ENCODE data around the gene PTX3. TPM values are rescaled to one million over a fixed set of nuclear protein-coding genes. Genes with fewer than 3 reads are reported as not detected.

PTX3 gene
- total RNA-seq, 1 donor from 2014 or later, result 1.4 TPM

DNA sequence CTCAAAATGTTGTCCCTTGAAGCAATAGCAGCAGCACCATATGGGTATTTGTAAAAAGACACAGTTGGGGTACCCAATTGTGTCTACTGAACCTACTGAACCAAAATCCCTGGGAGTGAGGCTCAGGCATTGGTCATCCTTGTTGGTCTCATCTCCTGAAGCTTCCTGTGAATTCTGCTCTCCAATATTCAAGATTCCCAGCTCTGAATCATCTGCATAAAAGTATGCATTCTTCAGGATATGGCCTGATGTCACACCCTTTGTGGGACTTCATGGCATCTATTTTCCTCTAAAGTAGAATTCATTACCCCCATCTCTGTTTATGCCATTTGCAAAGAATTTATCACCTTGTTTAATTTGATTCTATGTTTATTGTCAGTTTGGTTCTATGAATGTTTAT is 13.3 kb upstream of the PTX3 start:
- DNase-seq (ENCODE audit: low spot score), result no peak

GRCh38 chr3:157427901-157428300 is 8.7 kb upstream of the PTX3 start:
- no peak for DNase-seq (ENCODE audit: low spot score)

- DNase-seq (ENCODE audit: low spot score), result no peak
These were observed 7.8 kb upstream of the PTX3 start for GRCh38 chr3:157428853-157429252.

DNA sequence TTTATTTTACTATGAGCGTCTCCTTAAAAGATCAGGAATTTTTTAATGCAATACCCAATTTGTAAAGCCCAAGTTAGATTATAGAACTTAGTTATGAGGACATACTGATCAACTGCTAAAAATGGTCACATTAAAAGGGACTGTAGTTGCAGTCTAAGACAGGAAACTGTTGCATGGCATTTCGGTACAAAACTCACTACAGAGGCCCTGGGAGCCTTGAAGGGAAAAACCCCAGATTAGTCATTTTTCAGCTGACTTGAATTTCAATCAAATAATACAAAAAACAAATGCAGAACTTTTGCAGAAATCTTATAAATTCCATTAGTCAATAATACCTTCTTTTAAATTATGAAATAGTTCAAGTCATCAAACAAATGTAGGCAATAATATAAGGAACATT is 6.9 kb upstream of the PTX3 start:
- no peak for DNase-seq (ENCODE audit: low spot score)

- DNase-seq (ENCODE audit: low spot score), result no peak
These were observed 1.6 kb downstream of the PTX3 start for GRCh38 chr3:157438194-157438730.

DNA sequence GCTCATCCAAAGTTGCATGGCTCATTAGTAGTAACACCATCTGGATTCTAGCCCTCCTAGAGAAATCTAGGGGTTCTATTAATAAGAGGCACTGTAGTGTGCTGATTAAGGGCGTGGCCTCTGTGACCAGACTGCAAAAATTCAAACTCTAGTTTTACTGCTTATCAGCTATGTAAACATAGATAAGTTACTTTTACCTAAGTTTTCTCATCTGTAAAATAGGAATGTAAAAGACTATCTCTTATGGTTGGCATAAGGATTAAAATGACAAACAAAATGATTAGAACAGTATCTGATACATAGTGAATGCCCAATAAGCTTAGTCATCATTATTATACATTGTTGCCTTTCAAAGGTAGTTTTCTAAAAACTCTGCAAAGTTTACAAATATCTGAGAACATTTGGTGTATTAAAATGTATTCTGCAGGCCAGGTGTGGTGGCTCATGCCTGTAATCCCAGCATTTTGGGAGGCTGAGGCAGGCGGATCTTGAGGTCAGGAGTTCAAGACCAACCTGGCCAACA is 4.5 kb downstream of the PTX3 start:
- DNase-seq (ENCODE audit: low spot score), result no peak

DNA sequence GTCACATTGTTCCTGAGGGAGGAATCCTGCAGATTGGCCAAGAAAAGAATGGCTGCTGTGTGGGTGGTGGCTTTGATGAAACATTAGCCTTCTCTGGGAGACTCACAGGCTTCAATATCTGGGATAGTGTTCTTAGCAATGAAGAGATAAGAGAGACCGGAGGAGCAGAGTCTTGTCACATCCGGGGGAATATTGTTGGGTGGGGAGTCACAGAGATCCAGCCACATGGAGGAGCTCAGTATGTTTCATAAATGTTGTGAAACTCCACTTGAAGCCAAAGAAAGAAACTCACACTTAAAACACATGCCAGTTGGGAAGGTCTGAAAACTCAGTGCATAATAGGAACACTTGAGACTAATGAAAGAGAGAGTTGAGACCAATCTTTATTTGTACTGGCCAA is 6.1 kb downstream of the PTX3 start:
- DNase-seq (ENCODE audit: low spot score), result no peak

DNA sequence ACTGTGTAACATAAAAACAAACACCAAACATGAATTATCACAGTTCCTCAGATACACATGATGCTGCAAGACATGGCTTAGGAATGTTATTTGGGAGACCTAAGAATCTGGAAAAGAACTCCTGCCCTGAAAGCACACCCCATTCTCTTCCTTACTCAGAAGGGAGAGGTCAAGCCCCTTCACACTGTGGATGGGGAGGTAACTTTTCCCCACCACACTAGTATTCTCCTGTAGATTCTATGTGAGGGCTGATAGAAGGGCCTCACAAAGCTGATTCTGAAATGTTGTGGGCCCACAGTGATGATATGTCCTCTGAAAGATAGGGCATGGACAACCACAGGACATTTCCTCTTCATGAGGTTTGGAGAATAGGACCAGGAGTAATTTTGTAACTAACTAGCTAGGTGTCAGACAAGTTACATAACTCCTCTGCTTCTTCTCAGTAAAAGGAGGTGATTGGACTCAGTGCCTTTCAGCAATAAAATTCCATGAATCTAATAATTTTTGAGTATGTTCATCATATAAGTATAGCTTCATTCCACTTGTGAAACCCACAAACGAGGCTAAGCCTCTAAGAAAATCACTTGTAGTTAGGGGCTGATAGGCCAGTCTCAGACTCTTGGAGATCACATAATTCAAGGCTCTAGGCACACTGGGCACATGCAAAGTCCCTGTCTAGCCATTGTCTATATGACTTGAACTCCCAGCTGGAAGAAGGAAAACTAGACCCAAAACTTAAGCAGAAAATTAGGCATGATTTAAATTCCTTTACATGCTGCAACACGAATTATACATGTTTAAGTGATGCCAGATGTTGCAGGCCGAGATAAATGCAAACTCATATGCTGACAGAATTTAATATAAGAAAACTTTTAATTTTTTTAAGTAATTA is 7.5 kb downstream of the PTX3 start:
- no peak for DNase-seq (ENCODE audit: low spot score)

- DNase-seq (ENCODE audit: low spot score), result no peak
These were observed 8.1 kb downstream of the PTX3 start for GRCh38 chr3:157444797-157445184.

- no peak for DNase-seq (ENCODE audit: low spot score)
These were observed 9.2 kb downstream of the PTX3 start for GRCh38 chr3:157445857-157446256.

DNA sequence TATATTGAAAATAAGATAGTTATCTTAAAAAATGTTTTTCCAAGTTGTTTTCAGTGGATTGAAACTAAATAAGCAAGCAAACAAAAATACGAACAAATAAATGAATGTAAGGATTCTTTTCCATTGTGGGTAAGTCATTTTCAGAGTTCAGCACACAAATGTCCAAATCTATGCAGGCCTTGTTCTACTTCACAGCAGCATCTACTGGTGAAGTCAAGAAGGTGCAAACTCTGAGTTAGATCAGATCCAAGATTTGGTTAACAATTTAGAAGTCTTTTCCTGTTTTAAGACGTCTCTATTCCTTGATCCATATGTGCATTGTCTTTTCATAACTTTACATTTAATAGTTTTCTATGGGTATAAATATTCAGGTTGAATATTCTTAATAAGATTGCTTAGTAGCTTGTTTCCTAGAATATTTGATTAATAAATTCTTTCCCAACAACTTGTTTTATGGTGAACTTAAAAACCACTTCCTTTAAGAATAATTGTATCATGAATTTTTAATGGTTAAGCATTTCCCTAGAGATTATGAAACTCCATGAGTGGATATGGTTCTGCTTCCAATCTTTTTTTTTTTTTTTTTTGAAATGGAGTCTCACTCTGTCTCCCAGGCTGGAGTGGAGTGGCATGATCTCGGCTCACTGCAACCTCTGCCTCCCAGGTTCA is 10.5 kb downstream of the PTX3 start:
- DNase-seq (ENCODE audit: low spot score), result no peak

- DNase-seq (ENCODE audit: low spot score), result no peak
These were observed 15.4 kb downstream of the PTX3 start for GRCh38 chr3:157452097-157452496.

- DNase-seq (ENCODE audit: low spot score), result no peak
These were observed 17.2 kb downstream of the PTX3 start for GRCh38 chr3:157453824-157454223.

- DNase-seq (ENCODE audit: low spot score), result no peak
These were observed 23.1 kb downstream of the PTX3 start for GRCh38 chr3:157459706-157460105.

- no peak for DNase-seq (ENCODE audit: low spot score)
These were observed 23.6 kb downstream of the PTX3 start for GRCh38 chr3:157460253-157460652.

GRCh38 chr3:157463816-157464215 is 27.2 kb downstream of the PTX3 start:
- DNase-seq (ENCODE audit: low spot score), result no peak

GRCh38 chr3:157464321-157464720 is 27.7 kb downstream of the PTX3 start:
- DNase-seq (ENCODE audit: low spot score), result no peak

- no peak for DNase-seq (ENCODE audit: low spot score)
These were observed 29.1 kb downstream of the PTX3 start for GRCh38 chr3:157465741-157466140.

DNA sequence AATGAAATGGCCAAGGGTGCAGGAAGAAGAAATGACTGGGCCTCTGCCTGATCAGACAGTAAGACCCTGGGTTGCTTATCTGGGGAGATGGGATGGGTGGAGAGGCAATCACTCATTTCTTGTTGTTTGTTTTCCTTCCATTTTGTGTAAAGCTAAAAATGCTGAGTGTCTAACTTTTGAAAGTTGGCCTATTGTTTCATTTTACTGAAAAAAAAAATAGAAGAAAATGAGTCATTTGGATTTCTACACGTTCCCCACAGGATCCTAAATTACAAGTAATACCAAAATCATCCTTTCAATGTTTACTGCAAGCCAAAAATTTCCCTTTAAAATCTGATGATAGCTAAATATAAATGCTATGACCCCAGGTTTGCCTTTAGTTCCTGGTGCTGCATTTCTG is 30.6 kb downstream of the PTX3 start:
- no peak for DNase-seq (ENCODE audit: low spot score)

- no peak for DNase-seq (ENCODE audit: low spot score)
These were observed 33.1 kb downstream of the PTX3 start for GRCh38 chr3:157469561-157470294.

GRCh38 chr3:157471064-157471463 is 34.4 kb downstream of the PTX3 start:
- no peak for DNase-seq (ENCODE audit: low spot score)

DNA sequence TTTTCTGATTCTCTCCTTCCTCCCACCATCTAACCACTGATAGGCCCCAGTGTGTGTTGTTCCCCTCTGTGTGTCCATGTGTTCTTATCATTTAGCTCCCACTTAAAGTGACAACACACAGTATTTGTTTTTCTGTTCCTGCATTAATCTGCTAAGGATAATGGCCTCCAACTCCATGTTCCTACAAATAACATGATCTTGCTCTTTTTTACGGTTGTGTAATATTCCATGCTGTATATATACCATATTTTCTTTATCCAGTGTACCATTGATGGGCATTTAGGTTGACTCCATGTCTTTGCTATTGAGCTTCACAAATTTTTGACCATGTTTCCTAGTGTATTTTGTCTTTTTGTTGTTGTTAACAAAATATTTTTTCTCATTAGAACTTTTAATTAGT is 36.0 kb downstream of the PTX3 start:
- DNase-seq (ENCODE audit: low spot score), result no peak

Data from mucosa of gallbladder (tissue), 1 donor.